ENCODE results near the gene APEX1. TPM values are rescaled to one million over a fixed set of nuclear protein-coding genes. Genes with fewer than 3 reads are reported as not detected.
"Not testable (repeated sequence)": the region's sequence is repeated elsewhere in the genome, so short reads cannot be mapped to it uniquely, and the experiment has no call there.

Gene APEX1
- total RNA-seq, 1 experiment from 2014 or later = 324 TPM

DNA sequence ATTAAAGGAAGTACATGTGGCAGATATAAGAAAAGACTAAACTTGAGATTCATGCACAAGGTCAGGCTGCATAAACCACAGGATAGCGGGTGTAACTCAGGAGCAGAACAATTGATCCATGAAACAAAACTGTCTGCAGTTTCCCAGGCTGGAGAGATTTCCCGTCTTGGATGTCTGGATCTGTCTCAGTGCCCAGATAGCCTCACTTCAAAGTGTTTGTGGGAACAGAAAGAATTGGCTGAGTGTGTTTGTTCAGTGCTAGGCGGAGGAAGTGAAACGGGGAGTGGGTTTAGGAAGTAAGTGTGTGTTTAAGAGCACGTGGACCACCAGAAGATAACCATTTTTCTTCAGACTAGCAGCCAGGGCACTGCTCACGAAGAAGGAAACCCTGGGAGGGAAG, 48.9 kb downstream of the APEX1 start (continued):
- TF ChIP-seq, protein P1, sequence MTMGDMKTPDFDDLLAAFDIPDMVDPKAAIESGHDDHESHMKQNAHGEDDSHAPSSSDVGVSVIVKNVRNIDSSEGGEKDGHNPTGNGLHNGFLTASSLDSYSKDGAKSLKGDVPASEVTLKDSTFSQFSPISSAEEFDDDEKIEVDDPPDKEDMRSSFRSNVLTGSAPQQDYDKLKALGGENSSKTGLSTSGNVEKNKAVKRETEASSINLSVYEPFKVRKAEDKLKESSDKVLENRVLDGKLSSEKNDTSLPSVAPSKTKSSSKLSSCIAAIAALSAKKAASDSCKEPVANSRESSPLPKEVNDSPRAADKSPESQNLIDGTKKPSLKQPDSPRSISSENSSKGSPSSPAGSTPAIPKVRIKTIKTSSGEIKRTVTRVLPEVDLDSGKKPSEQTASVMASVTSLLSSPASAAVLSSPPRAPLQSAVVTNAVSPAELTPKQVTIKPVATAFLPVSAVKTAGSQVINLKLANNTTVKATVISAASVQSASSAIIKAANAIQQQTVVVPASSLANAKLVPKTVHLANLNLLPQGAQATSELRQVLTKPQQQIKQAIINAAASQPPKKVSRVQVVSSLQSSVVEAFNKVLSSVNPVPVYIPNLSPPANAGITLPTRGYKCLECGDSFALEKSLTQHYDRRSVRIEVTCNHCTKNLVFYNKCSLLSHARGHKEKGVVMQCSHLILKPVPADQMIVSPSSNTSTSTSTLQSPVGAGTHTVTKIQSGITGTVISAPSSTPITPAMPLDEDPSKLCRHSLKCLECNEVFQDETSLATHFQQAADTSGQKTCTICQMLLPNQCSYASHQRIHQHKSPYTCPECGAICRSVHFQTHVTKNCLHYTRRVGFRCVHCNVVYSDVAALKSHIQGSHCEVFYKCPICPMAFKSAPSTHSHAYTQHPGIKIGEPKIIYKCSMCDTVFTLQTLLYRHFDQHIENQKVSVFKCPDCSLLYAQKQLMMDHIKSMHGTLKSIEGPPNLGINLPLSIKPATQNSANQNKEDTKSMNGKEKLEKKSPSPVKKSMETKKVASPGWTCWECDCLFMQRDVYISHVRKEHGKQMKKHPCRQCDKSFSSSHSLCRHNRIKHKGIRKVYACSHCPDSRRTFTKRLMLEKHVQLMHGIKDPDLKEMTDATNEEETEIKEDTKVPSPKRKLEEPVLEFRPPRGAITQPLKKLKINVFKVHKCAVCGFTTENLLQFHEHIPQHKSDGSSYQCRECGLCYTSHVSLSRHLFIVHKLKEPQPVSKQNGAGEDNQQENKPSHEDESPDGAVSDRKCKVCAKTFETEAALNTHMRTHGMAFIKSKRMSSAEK (CRISPR knock-in tag; IDR thresholded peaks at IDR 0.05; ENCODE audit: borderline replicate concordance) = no peak
- TF ChIP-seq TEAD1 (CRISPR knock-in tag; IDR thresholded peaks at IDR 0.05) (no peak), EMX1 (CRISPR knock-in tag; IDR thresholded peaks at IDR 0.05) (no peak), FOXP1 (CRISPR knock-in tag; IDR thresholded peaks at IDR 0.05; ENCODE audit: borderline replicate concordance) (no peak), NR1H2 (CRISPR knock-in tag; IDR thresholded peaks at IDR 0.05) (no peak)
- TF ChIP-seq, protein P2, sequence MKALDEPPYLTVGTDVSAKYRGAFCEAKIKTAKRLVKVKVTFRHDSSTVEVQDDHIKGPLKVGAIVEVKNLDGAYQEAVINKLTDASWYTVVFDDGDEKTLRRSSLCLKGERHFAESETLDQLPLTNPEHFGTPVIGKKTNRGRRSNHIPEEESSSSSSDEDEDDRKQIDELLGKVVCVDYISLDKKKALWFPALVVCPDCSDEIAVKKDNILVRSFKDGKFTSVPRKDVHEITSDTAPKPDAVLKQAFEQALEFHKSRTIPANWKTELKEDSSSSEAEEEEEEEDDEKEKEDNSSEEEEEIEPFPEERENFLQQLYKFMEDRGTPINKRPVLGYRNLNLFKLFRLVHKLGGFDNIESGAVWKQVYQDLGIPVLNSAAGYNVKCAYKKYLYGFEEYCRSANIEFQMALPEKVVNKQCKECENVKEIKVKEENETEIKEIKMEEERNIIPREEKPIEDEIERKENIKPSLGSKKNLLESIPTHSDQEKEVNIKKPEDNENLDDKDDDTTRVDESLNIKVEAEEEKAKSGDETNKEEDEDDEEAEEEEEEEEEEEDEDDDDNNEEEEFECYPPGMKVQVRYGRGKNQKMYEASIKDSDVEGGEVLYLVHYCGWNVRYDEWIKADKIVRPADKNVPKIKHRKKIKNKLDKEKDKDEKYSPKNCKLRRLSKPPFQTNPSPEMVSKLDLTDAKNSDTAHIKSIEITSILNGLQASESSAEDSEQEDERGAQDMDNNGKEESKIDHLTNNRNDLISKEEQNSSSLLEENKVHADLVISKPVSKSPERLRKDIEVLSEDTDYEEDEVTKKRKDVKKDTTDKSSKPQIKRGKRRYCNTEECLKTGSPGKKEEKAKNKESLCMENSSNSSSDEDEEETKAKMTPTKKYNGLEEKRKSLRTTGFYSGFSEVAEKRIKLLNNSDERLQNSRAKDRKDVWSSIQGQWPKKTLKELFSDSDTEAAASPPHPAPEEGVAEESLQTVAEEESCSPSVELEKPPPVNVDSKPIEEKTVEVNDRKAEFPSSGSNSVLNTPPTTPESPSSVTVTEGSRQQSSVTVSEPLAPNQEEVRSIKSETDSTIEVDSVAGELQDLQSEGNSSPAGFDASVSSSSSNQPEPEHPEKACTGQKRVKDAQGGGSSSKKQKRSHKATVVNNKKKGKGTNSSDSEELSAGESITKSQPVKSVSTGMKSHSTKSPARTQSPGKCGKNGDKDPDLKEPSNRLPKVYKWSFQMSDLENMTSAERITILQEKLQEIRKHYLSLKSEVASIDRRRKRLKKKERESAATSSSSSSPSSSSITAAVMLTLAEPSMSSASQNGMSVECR (CRISPR knock-in tag; IDR thresholded peaks at IDR 0.05; ENCODE audit: borderline replicate concordance) = no peak
- TF ChIP-seq, protein P3, sequence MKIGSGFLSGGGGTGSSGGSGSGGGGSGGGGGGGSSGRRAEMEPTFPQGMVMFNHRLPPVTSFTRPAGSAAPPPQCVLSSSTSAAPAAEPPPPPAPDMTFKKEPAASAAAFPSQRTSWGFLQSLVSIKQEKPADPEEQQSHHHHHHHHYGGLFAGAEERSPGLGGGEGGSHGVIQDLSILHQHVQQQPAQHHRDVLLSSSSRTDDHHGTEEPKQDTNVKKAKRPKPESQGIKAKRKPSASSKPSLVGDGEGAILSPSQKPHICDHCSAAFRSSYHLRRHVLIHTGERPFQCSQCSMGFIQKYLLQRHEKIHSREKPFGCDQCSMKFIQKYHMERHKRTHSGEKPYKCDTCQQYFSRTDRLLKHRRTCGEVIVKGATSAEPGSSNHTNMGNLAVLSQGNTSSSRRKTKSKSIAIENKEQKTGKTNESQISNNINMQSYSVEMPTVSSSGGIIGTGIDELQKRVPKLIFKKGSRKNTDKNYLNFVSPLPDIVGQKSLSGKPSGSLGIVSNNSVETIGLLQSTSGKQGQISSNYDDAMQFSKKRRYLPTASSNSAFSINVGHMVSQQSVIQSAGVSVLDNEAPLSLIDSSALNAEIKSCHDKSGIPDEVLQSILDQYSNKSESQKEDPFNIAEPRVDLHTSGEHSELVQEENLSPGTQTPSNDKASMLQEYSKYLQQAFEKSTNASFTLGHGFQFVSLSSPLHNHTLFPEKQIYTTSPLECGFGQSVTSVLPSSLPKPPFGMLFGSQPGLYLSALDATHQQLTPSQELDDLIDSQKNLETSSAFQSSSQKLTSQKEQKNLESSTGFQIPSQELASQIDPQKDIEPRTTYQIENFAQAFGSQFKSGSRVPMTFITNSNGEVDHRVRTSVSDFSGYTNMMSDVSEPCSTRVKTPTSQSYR (CRISPR knock-in tag; IDR thresholded peaks at IDR 0.05) = no peak

DNA sequence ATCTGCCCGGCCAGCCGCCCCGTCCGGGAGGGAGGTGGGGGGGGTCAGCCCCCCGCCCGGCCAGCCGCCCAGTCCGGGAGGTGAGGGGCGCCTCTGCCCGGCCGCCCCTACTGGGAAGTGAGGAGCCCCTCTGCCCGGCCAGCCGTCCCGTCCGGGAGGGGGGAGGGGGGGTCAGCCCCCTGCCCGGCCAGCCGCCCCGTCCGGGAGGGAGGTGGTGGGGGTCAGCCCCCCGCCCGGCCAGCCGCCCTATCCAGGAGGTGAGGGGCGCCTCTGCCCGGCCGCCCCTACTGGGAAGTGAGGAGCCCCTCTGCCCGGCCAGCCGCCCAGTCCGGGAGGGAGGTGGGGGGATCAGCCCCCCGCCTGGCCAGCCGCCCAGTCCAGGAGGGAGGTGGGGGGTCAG, 51.2 kb downstream of the APEX1 start:
- H3K36me3 Mint-ChIP-seq; DNase-seq (ENCODE audit: low spot score); H3K27ac Mint-ChIP-seq; POLR2A ChIA-PET; CTCF ChIA-PET; H3K4me1 Mint-ChIP-seq; H3K27me3 Mint-ChIP-seq (ENCODE audit: low read depth); ATAC-seq; H3K4me3 Mint-ChIP-seq: not testable (repeated sequence)
- H3K9me3 Mint-ChIP-seq = peaks cover 11% of the 10 kb centered on the region

DNA sequence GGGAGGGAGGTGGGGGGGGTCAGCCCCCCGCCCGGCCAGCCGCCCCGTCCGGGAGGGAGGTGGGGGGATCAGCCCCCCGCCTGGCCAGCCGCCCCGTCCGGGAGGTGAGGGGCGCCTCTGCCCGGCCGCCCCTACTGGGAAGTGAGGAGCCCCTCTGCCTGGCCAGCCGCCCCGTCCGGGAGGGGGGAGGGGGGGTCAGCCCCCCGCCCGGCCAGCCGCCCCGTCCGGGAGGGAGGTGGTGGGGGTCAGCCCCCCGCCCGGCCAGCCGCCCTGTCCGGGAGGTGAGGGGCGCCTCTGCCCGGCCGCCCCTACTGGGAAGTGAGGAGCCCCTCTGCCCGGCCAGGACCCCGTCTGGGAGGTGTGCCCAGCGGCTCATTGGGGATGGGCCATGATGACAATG, 51.7 kb downstream of the APEX1 start:
- H3K4me1 Mint-ChIP-seq; POLR2A ChIA-PET; ATAC-seq; DNase-seq (ENCODE audit: low spot score); CTCF ChIA-PET; H3K27me3 Mint-ChIP-seq (ENCODE audit: low read depth); H3K27ac Mint-ChIP-seq; H3K36me3 Mint-ChIP-seq; H3K4me3 Mint-ChIP-seq: not testable (repeated sequence)
- peaks cover 11% of the 10 kb centered on the region for H3K9me3 Mint-ChIP-seq

Other genes starting within 250 kb of the APEX1 start
- gene OR11H6, start 231.5 kb upstream of the APEX1 start, total RNA-seq (2021) = not detected in 3 replicates
- gene OR11H7, start 226.2 kb upstream of the APEX1 start, total RNA-seq (2021) = not detected in 3 replicates
- not detected in 3 replicates for gene OR11H4, start 215.9 kb upstream of the APEX1 start, total RNA-seq (2021)
- gene TTC5, start 149.3 kb upstream of the APEX1 start, total RNA-seq (2021) = 15.9 to 19.2 TPM (median 18.1 TPM) in 3 replicates
- 149 to 155 TPM (median 151 TPM) in 3 replicates for gene CCNB1IP1, start 121.9 kb upstream of the APEX1 start, total RNA-seq (2021)
- 34.5 to 37.1 TPM (median 36.8 TPM) in 3 replicates for gene PARP2, start 111.6 kb upstream of the APEX1 start, total RNA-seq (2021)
- 16.0 to 19.4 TPM (median 18.8 TPM) in 3 replicates for gene TEP1, start 41.7 kb upstream of the APEX1 start, total RNA-seq (2021)
- 0.07 to 0.18 TPM (median 0.17 TPM) in 3 replicates for gene KLHL33, start 19.1 kb upstream of the APEX1 start, total RNA-seq (2021)
- gene OSGEP, start 414 bp upstream of the APEX1 start, total RNA-seq (2021) = 33.3 to 40.0 TPM (median 37.3 TPM) in 3 replicates
- 28.3 to 34.1 TPM (median 29.7 TPM) in 3 replicates for gene PIP4P1, start 6.2 kb downstream of the APEX1 start, total RNA-seq (2021)
- 72.7 to 95.8 TPM (median 75.0 TPM) in 3 replicates for gene PNP, start 14.2 kb downstream of the APEX1 start, total RNA-seq (2021)
- gene RNASE10, start 50.3 kb downstream of the APEX1 start, total RNA-seq (2021) = 0.82 to 1.2 TPM (median 1.0 TPM) in 3 replicates
- 0.14 TPM in 1 of 3 replicates, not detected in the others for gene RNASE9, start 105.8 kb downstream of the APEX1 start, total RNA-seq (2021)
- gene RNASE11, start 132.8 kb downstream of the APEX1 start, total RNA-seq (2021) = not detected in 3 replicates
- gene RNASE12, start 136.2 kb downstream of the APEX1 start, total RNA-seq (2021) = not detected in 3 replicates
- gene OR6S1, start 186.5 kb downstream of the APEX1 start, total RNA-seq (2021) = not detected in 3 replicates
- gene RNASE4, start 229.3 kb downstream of the APEX1 start, total RNA-seq (2021) = 1.0 to 2.8 TPM (median 2.4 TPM) in 3 replicates
- 4.8 to 5.2 TPM (median 4.9 TPM) in 3 replicates for gene ANG, start 233.5 kb downstream of the APEX1 start, total RNA-seq (2021)